GM23338 (cell line): ENCODE results near the gene CFAP65.

Experiments used
- CREB1 ChIP-seq: fragments of 250-450 bp; sonication (Bioruptor Pico); IDR thresholded peaks from 2 replicates; pipeline ENCODE4 v1.5.0; 2020; ENCODE audit warnings: low read depth, mild to moderate bottlenecking, moderate library complexity
- CTCF ChIP-seq, 2 experiments: fragments of 200-600 bp in 1 of 2; sonication (generic) in 1 of 2; conservative IDR thresholded peaks; 2 replicates each; pipeline versions ENCODE4 v1.5.1 to v1.6.1; 2016 to 2017; ENCODE audit warnings: antibody characterized with exemption in 2 of 2, low read depth in 2 of 2, mild to moderate bottlenecking in 2 of 2, moderate library complexity in 1 of 2
- ETS1 ChIP-seq: IDR thresholded peaks from 2 replicates; pipeline ENCODE4 v1.6.1; 2016; ENCODE audit warnings: antibody characterized with exemption
- EZH2 ChIP-seq: fragments of 200-600 bp; sonication (generic); IDR thresholded peaks from one replicate; pipeline ENCODE4 v1.8.0; 2017; ENCODE audit warnings: antibody characterized with exemption, mild to moderate bottlenecking, low read depth; ENCODE audit not compliant: unreplicated experiment
- EZH2phosphoT487 ChIP-seq: fragments of 200-600 bp; sonication (generic); IDR thresholded peaks from one replicate; pipeline ENCODE4 v1.8.1; 2018; ENCODE audit warnings: antibody characterized with exemption; ENCODE audit not compliant: unreplicated experiment
- JUNB ChIP-seq: IDR thresholded peaks from one replicate; pipeline ENCODE4 v1.6.1; 2016; ENCODE audit warnings: antibody characterized with exemption; ENCODE audit not compliant: unreplicated experiment
- POLR2AphosphoS5 ChIP-seq: IDR thresholded peaks from 2 replicates; pipeline ENCODE4 v1.6.1; 2016; ENCODE audit warnings: antibody characterized with exemption, low read depth
- REST ChIP-seq: IDR thresholded peaks from one replicate; pipeline ENCODE4 v1.6.1; 2018; ENCODE audit warnings: antibody characterized with exemption; ENCODE audit not compliant: unreplicated experiment
- ZNF331 ChIP-seq: fragments of 250-450 bp; sonication (Bioruptor Pico); IDR thresholded peaks from 2 replicates; pipeline ENCODE4 v1.5.0; 2020; ENCODE audit warnings: low read depth, mild to moderate bottlenecking, moderate library complexity
- ZNF462 ChIP-seq: fragments of 250-450 bp; sonication (Bioruptor Pico); IDR thresholded peaks from 2 replicates; pipeline ENCODE4 v1.5.0; 2020; ENCODE audit warnings: mild to moderate bottlenecking, moderate library complexity

GRCh38 chr2:219017201-219017931 is 23.9 kb downstream of the CFAP65 start:
- TF ChIP-seq EZH2 (no peak), CTCF (conservative IDR thresholded peaks at IDR 0.05; ENCODE audit: low read depth in 2 of 2) (no peak), POLR2AphosphoS5 (no peak), REST (no peak), ETS1 (no peak), ZNF331 (no peak), JUNB (no peak), CREB1 (CRISPR knock-in tag) (no peak), EZH2phosphoT487 (no peak), ZNF462 (no peak)
